Lower lobe of right lung (tissue), 2 donors: Measurements from ENCODE around the gene TAAR9. TPM values are rescaled to one million over a fixed set of nuclear protein-coding genes. Genes with fewer than 3 reads are reported as not detected.

ENCODE experiments used
- ATAC-seq, 2 donors: fragments of 200-7000 bp; cut with Tn5 transposase; one replicate each; pipeline ENCODE4 v1.9.1; 2020 to 2022; ENCODE audit warnings: mild to moderate bottlenecking in 2 of 2, moderate library complexity in 2 of 2
- DNase-seq: peaks from one replicate; pipeline ENCODE4 v3.0.0-alpha.2; 2020
- H3K27ac ChIP-seq: fragments of 200-600 bp; one replicate; pipeline ENCODE4 v1.8.0; 2022
- H3K27me3 ChIP-seq: fragments of 200-600 bp; one replicate; pipeline ENCODE4 v1.8.0; 2022; ENCODE audit warnings: low read depth
- H3K36me3 ChIP-seq: fragments of 200-600 bp; one replicate; pipeline ENCODE4 v1.8.0; 2022; ENCODE audit warnings: mild to moderate bottlenecking
- H3K4me1 ChIP-seq: fragments of 200-600 bp; one replicate; pipeline ENCODE4 v1.8.0; 2022
- H3K4me3 ChIP-seq: fragments of 200-600 bp; one replicate; pipeline ENCODE4 v1.8.0; 2022; ENCODE audit warnings: mild to moderate bottlenecking
- H3K9me3 ChIP-seq: fragments of 200-600 bp; one replicate; pipeline ENCODE4 v1.8.0; 2022
- intact Hi-C: fragments of 100-400 bp; cut with DNase I; formaldehyde crosslinking; loops from one replicate; pipeline ENCODE4 v1.11.0; 2022
- total RNA-seq: library from RNA; stranded (reverse); fragmentation: NEBNext Ultra II Directional; extraction: Animal tissue kit (Norgen Biotek cat#: 25700); gene quantifications from one replicate; pipeline ENCODE4 v1.2.1, GENCODE V29; 2021
- TF ChIP-seq, protein P1 (sequence below): fragments of 200-600 bp; IDR thresholded peaks from one replicate; pipeline ENCODE4 v1.8.0; 2022; ENCODE audit warnings: antibody characterized with exemption, mild to moderate bottlenecking
- donor health status: DM: no; HTN: yes; CAD: no; lungs with severe emphysema.

The TAAR9 gene
- total RNA-seq, 1 donor from 2014 or later: not detected

DNA sequence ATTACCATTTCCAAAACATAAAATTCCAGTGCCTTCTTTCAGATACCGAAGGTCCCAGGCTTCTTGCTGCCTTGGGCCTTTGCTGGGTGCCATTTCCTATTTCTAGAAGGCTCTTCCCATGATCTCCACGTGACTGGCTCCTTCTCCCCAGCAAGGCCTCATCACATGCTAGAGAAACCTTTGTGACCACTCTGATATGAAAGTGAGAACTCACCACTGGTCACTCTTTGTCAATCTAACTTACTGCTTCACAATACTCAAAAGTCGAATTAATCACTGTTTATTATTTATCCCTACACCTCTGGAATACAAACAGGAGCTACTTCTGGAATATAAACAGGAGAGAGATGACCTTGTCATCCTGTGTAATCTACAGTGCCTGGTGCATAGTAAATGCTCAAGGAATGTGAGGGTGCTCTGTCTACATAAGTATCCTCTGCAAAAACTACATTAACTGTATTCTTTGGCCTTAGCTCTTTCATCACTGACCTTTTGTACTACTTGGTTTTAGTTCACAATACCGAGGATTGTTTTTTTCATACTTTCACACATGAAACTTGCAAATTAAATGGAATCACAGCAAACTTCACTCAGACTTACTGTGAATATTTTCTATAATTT is 26.8 kb upstream of the TAAR9 start:
- H3K36me3 ChIP-seq: peaks cover 13% of the 10 kb centered on the region
- TF ChIP-seq, protein P1, sequence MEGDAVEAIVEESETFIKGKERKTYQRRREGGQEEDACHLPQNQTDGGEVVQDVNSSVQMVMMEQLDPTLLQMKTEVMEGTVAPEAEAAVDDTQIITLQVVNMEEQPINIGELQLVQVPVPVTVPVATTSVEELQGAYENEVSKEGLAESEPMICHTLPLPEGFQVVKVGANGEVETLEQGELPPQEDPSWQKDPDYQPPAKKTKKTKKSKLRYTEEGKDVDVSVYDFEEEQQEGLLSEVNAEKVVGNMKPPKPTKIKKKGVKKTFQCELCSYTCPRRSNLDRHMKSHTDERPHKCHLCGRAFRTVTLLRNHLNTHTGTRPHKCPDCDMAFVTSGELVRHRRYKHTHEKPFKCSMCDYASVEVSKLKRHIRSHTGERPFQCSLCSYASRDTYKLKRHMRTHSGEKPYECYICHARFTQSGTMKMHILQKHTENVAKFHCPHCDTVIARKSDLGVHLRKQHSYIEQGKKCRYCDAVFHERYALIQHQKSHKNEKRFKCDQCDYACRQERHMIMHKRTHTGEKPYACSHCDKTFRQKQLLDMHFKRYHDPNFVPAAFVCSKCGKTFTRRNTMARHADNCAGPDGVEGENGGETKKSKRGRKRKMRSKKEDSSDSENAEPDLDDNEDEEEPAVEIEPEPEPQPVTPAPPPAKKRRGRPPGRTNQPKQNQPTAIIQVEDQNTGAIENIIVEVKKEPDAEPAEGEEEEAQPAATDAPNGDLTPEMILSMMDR: no peak
- peak overlapping the region; percentile 91 for H3K27ac ChIP-seq
- DNase-seq: no peak
- H3K4me3 ChIP-seq: peak overlapping the region; percentile 92
- intact Hi-C loops: no loop called here
- ATAC-seq: no peak
- no peaks in the 10 kb centered on the region for H3K9me3 ChIP-seq
- peaks cover 64% of the 10 kb centered on the region for H3K4me1 ChIP-seq
- H3K27me3 ChIP-seq: no peaks in the 10 kb centered on the region

DNA sequence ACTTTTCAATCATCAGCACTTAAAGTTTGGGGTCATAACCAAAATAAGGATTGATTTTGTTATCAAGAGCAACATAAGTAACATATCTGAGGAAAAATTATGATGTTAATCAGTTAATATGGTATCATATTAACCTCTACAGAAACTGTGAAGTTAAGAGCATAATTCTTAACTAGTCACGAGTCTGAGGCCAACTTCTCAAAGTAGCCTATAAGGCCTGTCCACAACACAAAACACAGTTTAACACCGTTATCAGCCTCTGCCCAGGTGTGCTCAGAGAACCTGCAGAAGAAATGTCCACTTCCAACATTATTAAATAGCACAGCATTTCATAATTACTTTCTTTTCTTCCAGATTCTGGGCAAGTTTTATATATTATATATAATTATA is 26.3 kb upstream of the TAAR9 start:
- peaks cover 13% of the 10 kb centered on the region for H3K36me3 ChIP-seq
- no peaks in the 10 kb centered on the region for H3K27me3 ChIP-seq
- H3K4me3 ChIP-seq: peak overlapping the region; percentile 92
- DNase-seq (no peak), ATAC-seq (no peak)
- TF ChIP-seq, protein P1: no peak
- intact Hi-C loops: no loop called here
- peaks cover 59% of the 10 kb centered on the region for H3K4me1 ChIP-seq
- H3K9me3 ChIP-seq: no peaks in the 10 kb centered on the region
- peak overlapping the region; percentile 91 for H3K27ac ChIP-seq

DNA sequence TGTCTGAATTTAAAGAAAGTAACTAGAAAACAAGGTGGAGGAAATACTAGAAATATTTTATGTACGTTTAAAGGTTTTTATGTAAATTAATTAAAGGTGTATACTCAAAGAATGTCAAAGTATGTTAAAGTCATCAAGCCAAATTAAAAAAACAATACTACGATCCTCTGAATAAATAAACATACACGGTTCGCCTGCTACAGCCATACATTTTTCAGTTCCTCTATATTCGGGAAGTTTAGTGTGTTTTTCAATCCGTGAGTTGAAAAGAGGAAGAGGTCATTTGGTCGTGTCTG is 25.8 kb upstream of the TAAR9 start:
- DNase-seq (no peak), ATAC-seq (no peak)
- TF ChIP-seq, protein P1: no peak
- Histone ChIP-seq H3K9me3 (no peaks in the 10 kb centered on the region), H3K4me3 (peak overlapping the region; percentile 92), H3K4me1 (peaks cover 55% of the 10 kb centered on the region), H3K27ac (peak overlapping the region; percentile 91), H3K36me3 (peaks cover 12% of the 10 kb centered on the region), H3K27me3 (no peaks in the 10 kb centered on the region)
- intact Hi-C loops: no loop called here

DNA sequence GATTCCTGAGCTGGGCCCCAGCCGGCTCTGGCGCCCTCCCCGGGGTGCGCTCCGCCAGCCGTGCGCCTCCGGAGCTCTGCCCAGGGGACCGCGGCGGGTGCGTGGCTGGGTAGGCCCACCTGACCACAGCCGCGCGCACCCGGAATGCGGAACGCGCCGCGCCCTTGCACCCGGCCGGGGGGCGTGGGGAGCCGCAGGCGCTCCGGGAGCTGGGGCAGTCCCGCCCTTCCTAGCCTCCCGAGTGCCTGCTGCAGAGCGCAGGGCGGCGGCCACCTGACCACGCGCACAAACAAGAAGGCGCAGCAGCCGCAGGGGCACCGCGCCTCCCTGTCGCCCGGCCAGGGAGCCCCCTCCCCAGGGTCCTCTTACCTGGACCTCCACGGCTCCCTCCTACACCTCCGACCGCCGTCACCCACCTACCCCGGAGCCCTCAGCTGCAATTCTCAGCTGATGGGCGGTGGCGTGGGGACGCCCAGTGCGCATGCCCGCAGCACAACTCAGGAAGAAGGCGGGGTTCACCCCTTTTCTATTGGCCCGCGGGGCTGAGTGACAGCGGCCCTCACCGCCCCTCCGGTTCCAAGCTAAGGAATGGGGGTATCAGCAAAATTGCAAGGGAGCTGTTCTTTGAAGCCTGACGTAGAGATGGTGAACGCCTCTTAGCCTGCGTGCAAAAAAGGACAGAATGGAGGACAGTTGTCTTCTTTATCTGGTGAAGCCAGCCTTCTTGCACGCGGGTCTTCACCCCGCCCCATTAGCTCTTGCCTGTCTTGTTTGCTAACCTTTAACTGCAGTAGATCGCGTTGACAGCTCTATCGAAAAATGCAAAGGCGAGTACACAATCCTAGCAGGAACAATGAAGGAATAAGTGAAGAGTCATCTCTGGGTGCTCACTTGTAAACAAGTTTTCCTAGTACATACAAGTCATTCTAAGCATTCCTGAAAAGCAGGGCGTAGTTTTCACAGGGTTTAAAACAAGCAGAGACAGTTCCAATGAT is 25.1 kb upstream of the TAAR9 start, which contains the start of gene STX7:
STX7 (minus strand) TSS at position 479 of the 995 bp plus-strand sequence. CDS start 9,586 bp downstream, outside the sequence.
- peak; percentile 93 for DNase-seq
- no peaks in the 10 kb centered on the region for H3K9me3 ChIP-seq
- TF ChIP-seq, protein P1: no peak
- H3K4me1 ChIP-seq: peaks cover 48% of the 10 kb centered on the region
- H3K27ac ChIP-seq: peak within 1 kb of the TSS; percentile 91
- peak within 1 kb of the TSS; percentile 92 for H3K4me3 ChIP-seq
- peak; percentile 97 to 98 for ATAC-seq
- intact Hi-C loops: no loop called here
- no peaks in the 10 kb centered on the region for H3K27me3 ChIP-seq
- peaks cover 6% of the 10 kb centered on the region for H3K36me3 ChIP-seq

DNA sequence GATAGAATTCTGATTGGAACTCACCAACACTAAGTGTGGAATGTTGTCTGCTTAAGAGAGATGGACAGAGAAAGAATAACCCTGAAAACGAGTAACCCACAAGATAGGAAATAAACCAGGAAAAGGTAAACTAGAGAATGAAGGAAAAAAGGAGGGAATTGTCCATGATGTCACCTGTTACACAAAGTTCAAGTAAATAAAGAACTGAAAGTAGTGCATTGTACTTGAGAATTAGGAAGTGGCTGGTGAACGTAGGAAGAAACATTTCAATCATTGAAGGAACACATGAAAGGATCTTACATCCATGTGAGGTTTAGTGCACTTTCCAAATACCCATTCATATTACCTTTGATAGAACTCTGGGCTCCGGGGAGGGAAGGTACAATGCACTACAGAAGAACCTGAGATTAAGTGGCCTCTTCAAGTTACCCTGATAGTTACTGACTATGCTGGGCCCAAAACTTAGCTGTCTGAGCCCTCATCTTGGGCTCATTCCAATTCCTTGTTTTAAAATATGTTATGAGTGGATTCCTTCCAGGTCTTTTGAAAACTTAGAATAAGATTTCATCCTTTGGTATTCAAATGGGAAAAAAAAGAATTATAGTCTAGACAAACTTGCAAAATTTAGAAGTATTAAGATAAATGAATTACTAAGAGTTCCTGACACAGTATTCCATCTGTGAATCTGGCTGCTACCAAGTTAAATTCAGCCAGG is 24.1 kb upstream of the TAAR9 start:
- intact Hi-C loops: no loop called here
- ATAC-seq: peak in 1 of 2 donors; percentile 11

More for the DNA sequence above, 24.1 kb upstream of the TAAR9 start:
- TF ChIP-seq, protein P1: no peak
- DNase-seq: no peak
- Histone ChIP-seq H3K9me3 (no peaks in the 10 kb centered on the region), H3K27ac (peak overlapping the region; percentile 91), H3K4me3 (peak overlapping the region; percentile 92), H3K27me3 (no peaks in the 10 kb centered on the region), H3K36me3 (no peaks in the 10 kb centered on the region), H3K4me1 (peaks cover 40% of the 10 kb centered on the region)
